ENCODE data around the gene KIAA0232.

DNA sequence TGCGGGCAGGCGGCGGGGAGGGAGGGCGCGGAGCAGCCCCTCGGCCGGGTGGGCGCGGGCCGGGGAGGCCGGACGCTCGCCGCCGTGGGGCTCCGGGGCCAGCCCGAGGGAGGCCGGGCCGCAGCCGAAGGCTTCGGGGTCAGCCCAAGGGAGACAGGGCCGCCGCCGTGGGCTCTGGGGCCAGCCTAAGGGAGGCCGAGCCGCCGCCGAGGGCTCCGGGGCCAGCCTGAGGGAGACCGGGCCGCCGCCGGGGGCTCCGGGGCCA, 251 bp downstream of the KIAA0232 start:
- TF ChIP-seq POLR2AphosphoS5 (IDR thresholded peaks at IDR 0.05; ENCODE audit: low read depth, low read length) = no peak
- no peak for TF ChIP-seq TAF1 (IDR thresholded peaks at IDR 0.05; ENCODE audit: borderline replicate concordance, low read depth, low read length)
- TF ChIP-seq POLR2A (IDR thresholded peaks at IDR 0.05; ENCODE audit: low read depth, low read length) = no peak
